Esophagus squamous epithelium (tissue), 5 donors: ENCODE results near the gene CUL7. TPM values are rescaled to one million over a fixed set of nuclear protein-coding genes. Genes with fewer than 3 reads are reported as not detected.
A peak's percentile ranks its signal among the peaks of the same experiment; 100 is the strongest.

ENCODE experiments used
- DNase-seq: peaks from one replicate; lab custom pipeline; 2025; lab: John Stamatoyannopoulos, UW
- H3K27ac ChIP-seq, 4 donors: fragments of 200-600 bp; sonication (generic); one replicate each; pipeline ENCODE4 v1.5.1; 2016 to 2019; ENCODE audit warnings: mild to moderate bottlenecking in 1 of 4
- H3K27me3 ChIP-seq, 4 donors: fragments of 200-600 bp; sonication (generic); 1 replicate in 3 of 4; 2 replicates in 1 of 4; pipeline versions ENCODE4 v1.5.1 to v1.6.0; 2017 to 2021; ENCODE audit warnings: antibody characterized with exemption in 1 of 4
- H3K36me3 ChIP-seq, 3 donors: fragments of 200-600 bp; sonication (generic); one replicate each; pipeline ENCODE4 v1.5.1; 2016 to 2019
- H3K4me1 ChIP-seq, 3 donors: fragments of 200-600 bp; sonication (generic); one replicate each; pipeline ENCODE4 v1.5.1; 2017 to 2019
- H3K4me3 ChIP-seq, 4 donors: fragments of 200-600 bp; sonication (generic); 1 replicate in 3 of 4; 2 replicates in 1 of 4; pipeline ENCODE4 v1.5.1; 2016 to 2019; ENCODE audit warnings: mild to moderate bottlenecking in 2 of 4, moderate library complexity in 1 of 4
- H3K9me3 ChIP-seq, 3 donors: fragments of 200-600 bp; sonication (generic); one replicate each; pipeline ENCODE4 v1.5.1; 2016 to 2019
- CTCF ChIP-seq, 6 experiments: fragments of 450-650 bp in 4 of 6; fragments of 200-600 bp in 2 of 6; sonication (generic) in 2 of 6; IDR thresholded peaks; one replicate each; pipeline ENCODE4 v1.5.1; 2016 to 2019; ENCODE audit warnings: antibody characterized with exemption in 6 of 6, mild to moderate bottlenecking in 4 of 6, moderate library complexity in 4 of 6
- POLR2A ChIP-seq, 4 donors: fragments of 450-650 bp; IDR thresholded peaks; one replicate each; pipeline ENCODE4 v1.6.1; 2017; ENCODE audit warnings: antibody characterized with exemption in 4 of 4, mild to moderate bottlenecking in 4 of 4, moderate library complexity in 3 of 4
- WGBS, 2 donors: methylation state at CpG; one replicate each; pipeline ENCODE4 v1.1.5; 2018; 5-methylcytosine and 5-hydroxymethylcytosine counted together
- intact Hi-C: fragments of 100-400 bp; cut with DNase I; formaldehyde crosslinking; loops from one replicate; pipeline ENCODE4 v1.15.0; 2022
- total RNA-seq, 4 donors: library from RNA; depleted of rRNA; stranded (reverse); fragments of >200 nt; gene quantifications; one replicate each; pipeline ENCODE4 v1.1.0, GENCODE V29; 2016
- donor health status: DM: yes; HTN: yes; CAD: no.

CUL7 gene
- total RNA-seq, result 10 to 100 TPM in 1 of 4 donors, 1 to 10 TPM in 3; 6.5 to 10.8 (median 8.0) TPM

- 2 to 4% methylated on average over 14 to 35 of the region's 45 CpGs for WGBS, 2 donors
- no peaks in the 10 kb centered on the region for H3K27me3 ChIP-seq
- TF ChIP-seq CTCF (IDR thresholded peaks at IDR 0.05), result peak in 3 of 6 experiments; percentile 4 to 32 (median 5)
- TF ChIP-seq POLR2A (IDR thresholded peaks at IDR 0.05), result peak in 1 of 4 donors; percentile 81
- peak within 1 kb of the TSS; percentile 71 to 95 (median 80) for H3K4me3 ChIP-seq
- intact Hi-C loops, result no loop called here
- H3K4me1 ChIP-seq, result peaks cover 3 to 46% (median 22%) of the 10 kb centered on the region in 3 donors
- no peaks in the 10 kb centered on the region for H3K9me3 ChIP-seq
- H3K27ac ChIP-seq, result peak within 1 kb of the TSS; percentile 95 to 97 (median 96)
- H3K36me3 ChIP-seq, result peaks cover 4 to 55% (median 8%) of the 10 kb centered on the region in 3 donors
- peak; percentile 54 for DNase-seq
Observed at GRCh38 chr6:43053545-43054205, at the start of gene CUL7. CUL7 (minus strand) TSS chr6:43053851; CDS start chr6:43052788, 1,063 bp downstream.

GRCh38 chr6:43101497-43101896, 47.8 kb upstream of the CUL7 start:
- Histone ChIP-seq H3K27ac (no peak overlapping the region), H3K4me1 (peaks cover 7 to 48% (median 18%) of the 10 kb centered on the region in 3 donors), H3K36me3 (no peaks in the 10 kb centered on the region), H3K27me3 (no peaks in the 10 kb centered on the region), H3K9me3 (no peaks in the 10 kb centered on the region), H3K4me3 (no peak overlapping the region)
- intact Hi-C loops, result no loop called here
- 57 to 66% methylated on average over 4 of the region's 4 CpGs for WGBS, 2 donors
- DNase-seq, result no peak
- TF ChIP-seq POLR2A (IDR thresholded peaks at IDR 0.05), result no peak
- TF ChIP-seq CTCF (IDR thresholded peaks at IDR 0.05), result no peak

- no peaks in the 10 kb centered on the region for H3K27me3 ChIP-seq
- intact Hi-C loops, result no loop called here
- peak overlapping the region; percentile 80 to 89 (median 83) for H3K27ac ChIP-seq
- H3K36me3 ChIP-seq, result no peaks in the 10 kb centered on the region
- no peak for TF ChIP-seq POLR2A (IDR thresholded peaks at IDR 0.05)
- no peak for TF ChIP-seq CTCF (IDR thresholded peaks at IDR 0.05)
- peaks cover 16 to 73% (median 41%) of the 10 kb centered on the region in 3 donors for H3K4me1 ChIP-seq
- WGBS, 2 donors, result 74 to 76% methylated on average over 4 of the region's 4 CpGs
- H3K9me3 ChIP-seq, result no peaks in the 10 kb centered on the region
- H3K4me3 ChIP-seq, result no peak overlapping the region
- DNase-seq, result no peak
Observed at GRCh38 chr6:43097502-43097901, 43.9 kb upstream of the CUL7 start.

- intact Hi-C loops, result no loop called here
- WGBS, 2 donors, result 7 to 22% methylated on average over 5 of the region's 5 CpGs
- no peak for DNase-seq
- Histone ChIP-seq H3K4me3 (peak overlapping the region in 2 of 4 donors; percentile 21 to 35), H3K9me3 (no peaks in the 10 kb centered on the region), H3K27ac (peak overlapping the region; percentile 80 to 89 (median 83)), H3K4me1 (peaks cover 16 to 77% (median 41%) of the 10 kb centered on the region in 3 donors), H3K27me3 (no peaks in the 10 kb centered on the region), H3K36me3 (no peaks in the 10 kb centered on the region)
- no peak for TF ChIP-seq POLR2A (IDR thresholded peaks at IDR 0.05)
- peak in 1 of 6 experiments; percentile 20 for TF ChIP-seq CTCF (IDR thresholded peaks at IDR 0.05)
Observed at GRCh38 chr6:43097098-43097489, 43.4 kb upstream of the CUL7 start.

GRCh38 chr6:43096451-43097097, 42.9 kb upstream of the CUL7 start:
- DNase-seq, result no peak
- peak overlapping the region; percentile 80 to 89 (median 83) for H3K27ac ChIP-seq
- intact Hi-C loops, result no loop called here
- H3K27me3 ChIP-seq, result no peaks in the 10 kb centered on the region
- 11 to 25% methylated on average over 3 to 4 of the region's 8 CpGs for WGBS, 2 donors
- peaks cover 16 to 81% (median 41%) of the 10 kb centered on the region in 3 donors for H3K4me1 ChIP-seq
- no peaks in the 10 kb centered on the region for H3K36me3 ChIP-seq
- no peaks in the 10 kb centered on the region for H3K9me3 ChIP-seq
- peak overlapping the region in 3 of 4 donors; percentile 2 to 35 (median 21) for H3K4me3 ChIP-seq
- no peak for TF ChIP-seq CTCF (IDR thresholded peaks at IDR 0.05)
- peak in 1 of 4 donors; percentile 43 for TF ChIP-seq POLR2A (IDR thresholded peaks at IDR 0.05)
